GM12875 (cell line): ENCODE results near the gene EXD3.

Experiments
- H3K4me3 ChIP-seq: one replicate; pipeline ENCODE4 v1.5.1; 2011; ENCODE audit warnings: low read depth, low read length, control low read depth
- TF ChIP-seq, protein P1 (sequence below): IDR thresholded peaks from 2 replicates; pipeline ENCODE4 v1.5.1; 2011; ENCODE audit warnings: low read depth, mild to moderate bottlenecking, control low read depth, inconsistent platforms, low read length, moderate library complexity, borderline replicate concordance; ENCODE audit not compliant: insufficient read depth

Gene EXD3

DNA sequence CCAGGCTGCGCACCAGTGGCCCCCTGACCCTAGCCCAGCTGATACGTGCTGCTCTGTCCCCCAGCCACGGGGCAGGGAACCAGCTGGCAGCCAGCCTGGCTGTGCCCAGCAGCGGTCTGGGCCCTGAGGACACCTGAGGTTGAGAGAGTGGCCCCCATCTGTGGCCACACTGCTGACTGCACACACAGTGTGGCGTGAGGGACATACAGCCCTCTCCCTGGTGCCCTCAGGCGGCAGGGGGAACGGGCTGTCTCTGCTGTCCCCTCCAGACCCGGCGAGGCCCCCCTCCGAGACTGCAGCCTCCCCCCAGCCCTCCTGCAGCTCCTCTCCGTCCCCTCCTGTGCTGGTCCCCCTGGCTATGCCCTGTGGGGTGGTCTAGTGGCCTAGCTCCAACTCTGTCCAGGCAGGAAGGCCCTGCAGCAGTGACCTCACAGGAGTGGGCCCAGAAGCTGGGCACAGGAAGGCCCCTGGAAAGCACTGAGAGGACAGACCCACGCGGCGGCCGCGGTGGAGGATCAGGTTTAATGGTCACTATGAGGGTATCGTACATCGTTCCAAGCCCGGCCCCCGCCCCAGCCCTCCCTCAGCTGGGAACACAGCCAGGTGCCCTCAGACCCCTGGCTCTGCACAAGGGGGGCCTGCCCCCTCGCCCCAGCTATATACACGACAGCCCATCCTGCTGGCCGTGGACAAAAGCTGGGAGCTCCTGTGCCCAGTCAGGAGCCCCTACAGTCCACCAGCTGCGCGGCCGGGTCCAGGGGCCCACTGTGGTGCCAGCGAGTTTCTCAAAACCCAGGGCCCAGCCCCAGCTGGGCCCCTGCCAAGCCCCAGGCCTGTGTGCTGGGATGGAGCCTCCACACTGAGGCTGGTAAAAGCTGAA is 25.0 kb upstream of the EXD3 start:
- TF ChIP-seq, protein P1, sequence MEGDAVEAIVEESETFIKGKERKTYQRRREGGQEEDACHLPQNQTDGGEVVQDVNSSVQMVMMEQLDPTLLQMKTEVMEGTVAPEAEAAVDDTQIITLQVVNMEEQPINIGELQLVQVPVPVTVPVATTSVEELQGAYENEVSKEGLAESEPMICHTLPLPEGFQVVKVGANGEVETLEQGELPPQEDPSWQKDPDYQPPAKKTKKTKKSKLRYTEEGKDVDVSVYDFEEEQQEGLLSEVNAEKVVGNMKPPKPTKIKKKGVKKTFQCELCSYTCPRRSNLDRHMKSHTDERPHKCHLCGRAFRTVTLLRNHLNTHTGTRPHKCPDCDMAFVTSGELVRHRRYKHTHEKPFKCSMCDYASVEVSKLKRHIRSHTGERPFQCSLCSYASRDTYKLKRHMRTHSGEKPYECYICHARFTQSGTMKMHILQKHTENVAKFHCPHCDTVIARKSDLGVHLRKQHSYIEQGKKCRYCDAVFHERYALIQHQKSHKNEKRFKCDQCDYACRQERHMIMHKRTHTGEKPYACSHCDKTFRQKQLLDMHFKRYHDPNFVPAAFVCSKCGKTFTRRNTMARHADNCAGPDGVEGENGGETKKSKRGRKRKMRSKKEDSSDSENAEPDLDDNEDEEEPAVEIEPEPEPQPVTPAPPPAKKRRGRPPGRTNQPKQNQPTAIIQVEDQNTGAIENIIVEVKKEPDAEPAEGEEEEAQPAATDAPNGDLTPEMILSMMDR, result no peak
- no peak overlapping the region for H3K4me3 ChIP-seq

DNA sequence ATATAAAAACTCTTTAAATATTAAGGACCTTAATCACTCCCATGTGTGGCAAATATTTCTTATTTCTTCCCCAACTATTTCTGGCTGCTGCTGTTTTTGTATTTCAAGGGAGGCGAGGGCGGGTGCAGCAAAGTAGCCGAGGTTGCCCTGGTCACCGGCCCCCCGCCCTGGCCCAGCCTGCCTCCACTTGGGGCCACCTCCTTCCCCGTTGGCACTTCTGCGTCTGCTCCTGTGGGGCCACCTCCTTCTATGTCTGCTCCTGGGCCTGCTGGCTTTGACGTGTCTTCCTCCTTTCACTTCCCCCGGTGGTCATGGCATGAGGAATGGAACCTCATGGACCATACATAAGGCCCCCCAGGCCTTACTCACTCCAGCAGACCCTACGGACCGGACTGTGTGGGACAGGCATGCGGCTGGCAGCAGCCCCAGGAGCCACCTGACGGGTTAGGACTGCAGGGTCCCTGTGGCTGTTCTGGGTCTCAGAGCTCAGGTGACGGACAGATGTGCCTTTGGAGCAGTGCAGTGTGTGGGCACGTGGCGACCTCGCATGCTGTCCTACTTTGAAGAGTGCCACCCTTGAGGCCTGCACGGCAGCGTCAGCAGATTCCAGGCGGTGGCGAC is 24.0 kb upstream of the EXD3 start:
- TF ChIP-seq, protein P1, result no peak
- H3K4me3 ChIP-seq, result no peak overlapping the region

DNA sequence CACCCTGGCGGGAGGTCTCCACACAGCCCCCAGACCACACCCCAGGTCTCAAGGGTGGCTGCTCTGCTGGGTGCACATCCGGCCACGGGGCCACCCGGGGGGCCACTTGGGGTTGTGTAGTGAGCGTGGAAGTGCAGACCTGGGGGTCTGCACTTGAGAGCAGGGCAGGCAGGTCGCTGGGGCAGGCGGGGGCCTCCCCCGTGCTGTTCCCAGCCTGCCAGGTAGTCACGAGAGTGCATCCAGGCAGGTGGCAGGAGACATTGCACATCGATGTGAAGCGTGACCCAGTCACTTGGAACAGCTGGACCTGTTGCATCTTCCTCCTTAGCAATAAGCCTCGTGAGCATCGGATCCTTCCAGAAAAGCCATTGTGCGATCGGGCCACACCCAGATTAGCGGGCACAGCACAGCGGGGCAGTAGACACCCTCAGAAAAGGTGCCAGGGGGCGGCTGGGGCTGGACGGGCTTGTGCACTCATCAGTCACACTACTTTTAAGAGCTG is 23.0 kb upstream of the EXD3 start:
- TF ChIP-seq, protein P1, result no peak
- H3K4me3 ChIP-seq, result no peak overlapping the region

DNA sequence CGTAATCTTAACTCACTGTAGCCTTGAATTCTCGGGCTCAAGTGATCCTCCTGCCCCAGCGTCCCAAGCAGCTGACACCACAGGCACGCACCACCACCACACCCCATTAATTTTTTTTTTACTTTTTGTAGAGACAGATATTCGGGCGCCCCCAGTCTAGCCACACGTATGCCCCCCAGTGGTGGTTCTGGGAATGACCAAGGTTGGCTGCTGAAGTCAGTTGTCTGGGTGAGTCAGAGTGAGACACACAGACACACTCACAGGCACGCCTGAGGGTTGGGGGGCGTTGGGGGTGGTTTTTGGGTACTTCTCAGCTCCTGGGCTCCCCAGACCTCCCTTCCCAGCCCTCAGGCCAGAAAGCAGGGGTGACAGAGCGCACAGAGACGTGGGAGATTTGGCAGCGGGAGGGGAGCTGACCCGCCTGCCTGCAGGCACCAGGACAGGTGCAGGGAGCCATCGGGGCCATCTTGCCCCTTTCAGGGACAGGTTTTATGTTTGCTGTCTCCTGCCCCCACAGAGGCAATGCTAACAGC is 22.4 kb upstream of the EXD3 start:
- TF ChIP-seq, protein P1, result peak; percentile 84
- H3K4me3 ChIP-seq, result no peak overlapping the region

DNA sequence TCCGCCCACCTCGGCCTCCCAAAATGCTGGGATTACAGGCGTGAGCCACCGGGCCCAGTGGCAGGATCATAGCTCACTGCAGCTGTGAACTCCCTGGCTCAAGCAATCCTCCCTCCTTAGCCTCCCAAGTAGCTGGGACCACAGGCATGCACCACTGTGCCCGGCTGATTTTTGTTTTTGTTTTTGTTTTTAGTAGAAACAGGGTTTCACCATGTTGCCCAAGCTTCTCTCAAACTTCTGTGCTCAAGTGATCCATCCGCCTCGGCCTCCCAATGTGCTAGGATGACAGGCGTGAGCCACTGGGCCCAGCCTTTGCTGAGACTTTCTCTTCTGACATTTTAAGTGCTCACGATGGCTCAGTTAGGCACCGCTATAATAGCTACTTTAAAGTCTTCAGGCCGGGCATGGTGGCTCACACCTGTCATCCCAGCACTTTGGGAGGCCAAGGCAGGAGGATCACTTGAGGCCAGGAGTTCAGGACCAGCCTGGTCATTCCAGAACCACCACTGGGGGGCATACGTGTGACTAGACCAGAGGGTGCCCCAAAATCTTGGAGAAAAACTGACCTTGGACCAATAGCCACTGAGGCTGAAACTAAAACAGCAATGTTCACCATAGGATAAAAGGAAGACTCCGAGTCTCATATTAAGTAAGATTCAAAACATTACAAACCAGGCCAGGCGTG is 21.3 kb upstream of the EXD3 start:
- H3K4me3 ChIP-seq, result no peak overlapping the region
- TF ChIP-seq, protein P1, result 0 out of 2 replicates have a peak, but pooled peaks have one; percentile 7

DNA sequence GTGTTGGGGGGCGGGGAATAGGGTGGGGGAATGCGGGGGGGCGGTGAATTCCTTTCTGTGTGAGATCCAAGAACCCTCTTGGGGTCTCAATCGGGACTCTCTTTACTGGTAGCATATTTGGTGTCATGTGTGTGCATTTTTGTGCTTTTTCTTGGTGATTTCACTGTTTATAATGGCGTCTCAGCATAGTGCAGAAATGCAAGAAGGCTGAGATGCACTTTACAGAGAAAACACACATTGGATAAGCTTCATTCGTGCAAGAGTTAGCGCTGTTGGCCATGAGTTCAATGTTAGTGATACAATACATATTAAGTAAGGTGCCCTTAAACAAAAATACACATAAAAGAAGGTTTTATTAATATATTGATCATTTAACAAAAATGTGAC is 19.0 kb upstream of the EXD3 start:
- no peak overlapping the region for H3K4me3 ChIP-seq
- TF ChIP-seq, protein P1, result no peak
